ENCODE measurements around the gene KCNAB2.

DNA sequence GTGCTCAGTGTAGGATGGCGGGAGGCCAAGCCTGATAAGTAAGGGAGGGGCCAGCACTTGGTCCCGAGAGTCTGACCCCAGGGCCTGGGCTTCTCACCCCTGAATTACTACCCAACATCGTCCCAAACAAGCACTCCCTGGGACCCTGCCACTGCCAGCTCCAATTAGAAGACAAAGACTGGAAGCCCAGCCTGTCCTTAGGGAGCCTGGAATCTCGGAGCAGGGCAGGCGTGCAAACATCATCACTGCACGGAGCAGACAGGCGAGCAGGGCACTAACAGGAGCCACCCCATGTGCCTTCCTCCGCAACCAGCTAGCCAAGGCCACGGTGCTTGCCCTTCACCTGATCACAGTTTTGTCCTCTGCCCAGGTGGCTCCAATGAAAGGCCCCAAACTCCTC is 23.2 kb downstream of the KCNAB2 start:
- TF ChIP-seq, protein P1, sequence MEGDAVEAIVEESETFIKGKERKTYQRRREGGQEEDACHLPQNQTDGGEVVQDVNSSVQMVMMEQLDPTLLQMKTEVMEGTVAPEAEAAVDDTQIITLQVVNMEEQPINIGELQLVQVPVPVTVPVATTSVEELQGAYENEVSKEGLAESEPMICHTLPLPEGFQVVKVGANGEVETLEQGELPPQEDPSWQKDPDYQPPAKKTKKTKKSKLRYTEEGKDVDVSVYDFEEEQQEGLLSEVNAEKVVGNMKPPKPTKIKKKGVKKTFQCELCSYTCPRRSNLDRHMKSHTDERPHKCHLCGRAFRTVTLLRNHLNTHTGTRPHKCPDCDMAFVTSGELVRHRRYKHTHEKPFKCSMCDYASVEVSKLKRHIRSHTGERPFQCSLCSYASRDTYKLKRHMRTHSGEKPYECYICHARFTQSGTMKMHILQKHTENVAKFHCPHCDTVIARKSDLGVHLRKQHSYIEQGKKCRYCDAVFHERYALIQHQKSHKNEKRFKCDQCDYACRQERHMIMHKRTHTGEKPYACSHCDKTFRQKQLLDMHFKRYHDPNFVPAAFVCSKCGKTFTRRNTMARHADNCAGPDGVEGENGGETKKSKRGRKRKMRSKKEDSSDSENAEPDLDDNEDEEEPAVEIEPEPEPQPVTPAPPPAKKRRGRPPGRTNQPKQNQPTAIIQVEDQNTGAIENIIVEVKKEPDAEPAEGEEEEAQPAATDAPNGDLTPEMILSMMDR (IDR thresholded peaks at IDR 0.05), result no peak
- TF ChIP-seq EZH2 (IDR thresholded peaks at IDR 0.05) (no peak), EZH2phosphoT487 (IDR thresholded peaks at IDR 0.05) (no peak)
